Kidney epithelial cell (primary cell): ENCODE measurements around the gene IQSEC1. TPM values are rescaled to one million over a fixed set of nuclear protein-coding genes. Genes with fewer than 3 reads are reported as not detected.

Experiments
- DNase-seq: peaks from one replicate; pipeline ENCODE4 v3.0.0-alpha.2; 2010; ENCODE audit warnings: low read depth
- H3K27me3 ChIP-seq: 2 replicates; pipeline ENCODE4 v1.6.0; 2011; ENCODE audit warnings: low read length; ENCODE audit not compliant: control insufficient read depth, insufficient read depth
- H3K36me3 ChIP-seq: 2 replicates; pipeline ENCODE4 v1.5.1; 2011; ENCODE audit warnings: low read length; ENCODE audit not compliant: control insufficient read depth, insufficient read depth
- H3K4me3 ChIP-seq: 2 replicates; pipeline ENCODE4 v1.5.1; 2011; ENCODE audit warnings: low read depth, mild to moderate bottlenecking, control low read depth, low read length
- CTCF ChIP-seq: IDR thresholded peaks from 2 replicates; pipeline ENCODE4 v1.5.1; 2011; ENCODE audit warnings: mild to moderate bottlenecking, moderate library complexity, low read length, control low read depth, inconsistent platforms; ENCODE audit not compliant: insufficient read depth, poor library complexity, severe bottlenecking
- total RNA-seq: library from RNA; depleted of rRNA; stranded (reverse); fragments of >200 nt; gene quantifications from 2 replicates; pipeline ENCODE4 v1.2.3, GENCODE V29; 2015

Gene IQSEC1
- total RNA-seq, 1 donor from 2014 or later: 14.9 TPM

GRCh38 chr3:12869035-12869621 lies 204.1 kb downstream of the IQSEC1 start:
- TF ChIP-seq CTCF: no peak
- H3K36me3 ChIP-seq: no peaks in the 10 kb centered on the region
- DNase-seq: no peak
- peak overlapping the region; percentile 32 for H3K4me3 ChIP-seq
- H3K27me3 ChIP-seq: peaks cover 19% of the 10 kb centered on the region

- Histone ChIP-seq H3K4me3 (peak overlapping the region; percentile 32), H3K27me3 (peaks cover 17% of the 10 kb centered on the region), H3K36me3 (no peaks in the 10 kb centered on the region)
- peak; percentile 86 for TF ChIP-seq CTCF
- DNase-seq: peak; percentile 67
Measured at GRCh38 chr3:12868039-12869034, 204.9 kb downstream of the IQSEC1 start.

- TF ChIP-seq CTCF: no peak
- Histone ChIP-seq H3K27me3 (peaks cover 13% of the 10 kb centered on the region), H3K4me3 (no peak overlapping the region), H3K36me3 (no peaks in the 10 kb centered on the region)
- no peak for DNase-seq
Measured at GRCh38 chr3:12866836-12867235, 206.4 kb downstream of the IQSEC1 start.

GRCh38 chr3:12865271-12865670 lies 208.0 kb downstream of the IQSEC1 start:
- no peak overlapping the region for H3K4me3 ChIP-seq
- H3K27me3 ChIP-seq: peaks cover 6% of the 10 kb centered on the region
- DNase-seq: no peak
- H3K36me3 ChIP-seq: no peaks in the 10 kb centered on the region
- no peak for TF ChIP-seq CTCF

GRCh38 chr3:12862387-12862786 lies 210.8 kb downstream of the IQSEC1 start:
- Histone ChIP-seq H3K36me3 (no peaks in the 10 kb centered on the region), H3K27me3 (no peaks in the 10 kb centered on the region), H3K4me3 (no peak overlapping the region)
- no peak for DNase-seq
- no peak for TF ChIP-seq CTCF

GRCh38 chr3:12861611-12862010 lies 211.6 kb downstream of the IQSEC1 start:
- no peaks in the 10 kb centered on the region for H3K36me3 ChIP-seq
- no peak for TF ChIP-seq CTCF
- no peaks in the 10 kb centered on the region for H3K27me3 ChIP-seq
- no peak overlapping the region for H3K4me3 ChIP-seq
- DNase-seq: no peak
